ENCODE data around the gene CREB3L1.

The CREB3L1 gene

DNA sequence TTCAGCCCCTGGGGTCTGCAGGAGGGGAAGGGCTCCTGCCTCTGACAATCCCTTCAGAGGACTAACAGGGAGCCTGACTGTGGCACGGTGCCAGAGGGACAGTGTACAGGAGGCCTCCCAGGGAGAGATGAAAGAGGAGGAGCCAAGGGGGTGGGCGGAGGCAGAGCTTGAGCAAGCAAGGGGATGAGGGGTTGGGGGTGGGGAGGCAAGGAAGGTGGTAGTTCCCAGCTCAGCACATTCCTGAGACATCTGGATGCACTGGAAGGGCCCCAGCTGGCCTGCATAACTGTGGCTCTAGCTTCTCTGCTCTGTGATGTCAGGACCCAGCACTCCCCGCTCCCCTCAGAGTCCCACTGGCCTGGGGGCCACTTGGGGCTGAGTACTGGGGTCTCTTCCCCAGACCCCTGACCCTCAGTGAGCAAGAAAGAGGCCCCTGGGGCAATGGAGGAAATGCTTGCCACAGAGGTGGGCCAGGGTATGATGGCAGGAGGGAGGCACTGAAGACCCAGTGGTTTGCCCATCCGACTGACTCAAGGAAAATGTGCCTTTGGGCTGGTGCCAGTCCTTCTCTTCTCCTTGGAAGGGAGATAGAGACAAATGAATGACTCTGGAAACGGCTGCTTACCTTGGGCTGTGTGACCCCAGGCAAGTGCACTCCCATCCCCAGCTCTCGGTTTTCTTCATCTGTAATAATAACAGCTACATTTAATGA is 13.3 kb downstream of the CREB3L1 start:
- Histone ChIP-seq H3K4me1 (ENCODE audit: control insufficient read depth, low read length) (peaks cover 8% of the 10 kb centered on the region; the same call in 1 of the 2 replicates), H3K9me3 (ENCODE audit: control insufficient read depth, insufficient read depth, low read length) (no peaks in the 10 kb centered on the region), H3K4me2 (ENCODE audit: low read length) (no peak overlapping the region), H3K79me2 (ENCODE audit: control insufficient read depth, low read length) (no peaks in the 10 kb centered on the region), H3K4me3 (ENCODE audit: low read length) (no peak overlapping the region), H3F3A (ENCODE audit: control insufficient read depth, insufficient read depth) (no peaks in the 10 kb centered on the region), H3K36me3 (ENCODE audit: control insufficient read depth, low read length) (no peaks in the 10 kb centered on the region), H4K20me1 (ENCODE audit: control insufficient read depth, insufficient read depth, low read depth, low read length) (no peaks in the 10 kb centered on the region), H3K27me3 (ENCODE audit: control insufficient read depth, low read length) (peaks cover 45% of the 10 kb centered on the region), H3K27ac (ENCODE audit: low read depth, low read length) (no peak overlapping the region), H3K9me2 (replicated peaks; ENCODE audit: control insufficient read depth, low read length) (no peaks in the 10 kb centered on the region)
- TF ChIP-seq, protein P1, sequence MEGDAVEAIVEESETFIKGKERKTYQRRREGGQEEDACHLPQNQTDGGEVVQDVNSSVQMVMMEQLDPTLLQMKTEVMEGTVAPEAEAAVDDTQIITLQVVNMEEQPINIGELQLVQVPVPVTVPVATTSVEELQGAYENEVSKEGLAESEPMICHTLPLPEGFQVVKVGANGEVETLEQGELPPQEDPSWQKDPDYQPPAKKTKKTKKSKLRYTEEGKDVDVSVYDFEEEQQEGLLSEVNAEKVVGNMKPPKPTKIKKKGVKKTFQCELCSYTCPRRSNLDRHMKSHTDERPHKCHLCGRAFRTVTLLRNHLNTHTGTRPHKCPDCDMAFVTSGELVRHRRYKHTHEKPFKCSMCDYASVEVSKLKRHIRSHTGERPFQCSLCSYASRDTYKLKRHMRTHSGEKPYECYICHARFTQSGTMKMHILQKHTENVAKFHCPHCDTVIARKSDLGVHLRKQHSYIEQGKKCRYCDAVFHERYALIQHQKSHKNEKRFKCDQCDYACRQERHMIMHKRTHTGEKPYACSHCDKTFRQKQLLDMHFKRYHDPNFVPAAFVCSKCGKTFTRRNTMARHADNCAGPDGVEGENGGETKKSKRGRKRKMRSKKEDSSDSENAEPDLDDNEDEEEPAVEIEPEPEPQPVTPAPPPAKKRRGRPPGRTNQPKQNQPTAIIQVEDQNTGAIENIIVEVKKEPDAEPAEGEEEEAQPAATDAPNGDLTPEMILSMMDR (IDR thresholded peaks at IDR 0.05; ENCODE audit: low read depth, low read length, poor library complexity, severe bottlenecking), result no peak
- TF ChIP-seq EZH2phosphoT487 (IDR thresholded peaks at IDR 0.05; ENCODE audit: borderline replicate concordance, low read length), result no peak

DNA sequence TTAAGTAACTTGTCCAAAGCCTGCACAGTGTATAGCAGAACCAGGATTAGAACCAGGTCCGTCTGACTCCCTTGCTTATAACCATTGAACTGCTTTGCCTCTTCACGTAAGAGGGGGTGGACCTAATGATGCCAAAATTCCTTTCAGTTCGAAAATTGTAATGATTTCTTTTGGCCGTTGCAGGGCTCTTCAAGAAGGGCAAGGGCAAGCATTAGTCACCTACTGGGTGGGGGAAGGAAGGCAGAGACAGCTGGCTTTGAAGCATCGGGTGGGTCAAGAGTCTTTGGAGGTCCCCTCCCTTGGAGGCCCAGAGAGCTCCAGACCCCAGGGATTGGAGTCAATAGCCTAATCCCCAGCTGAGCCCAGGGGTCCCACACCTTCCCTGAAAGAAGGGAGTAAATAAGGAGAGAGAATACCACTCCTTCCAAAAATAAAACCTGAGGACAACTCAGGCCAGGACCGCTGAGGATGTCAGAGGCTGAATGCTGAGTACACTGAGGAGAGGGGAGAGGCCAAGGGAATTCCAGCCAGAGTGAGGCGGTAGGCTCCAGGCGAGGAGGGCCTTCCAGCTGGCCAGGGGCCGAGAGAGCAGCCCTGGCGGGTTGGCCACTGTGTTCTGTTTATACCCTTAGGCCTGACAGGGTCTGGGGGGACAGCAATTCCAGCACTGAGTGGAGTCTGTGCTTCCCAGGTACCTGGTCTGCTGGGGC is 14.1 kb downstream of the CREB3L1 start:
- Histone ChIP-seq H3K79me2 (ENCODE audit: control insufficient read depth, low read length) (no peaks in the 10 kb centered on the region), H3K4me1 (ENCODE audit: control insufficient read depth, low read length) (peaks cover 11% of the 10 kb centered on the region; the same call in 1 of the 2 replicates), H3K27me3 (ENCODE audit: control insufficient read depth, low read length) (peaks cover 50% of the 10 kb centered on the region), H4K20me1 (ENCODE audit: control insufficient read depth, insufficient read depth, low read depth, low read length) (no peaks in the 10 kb centered on the region), H3K4me2 (ENCODE audit: low read length) (no peak overlapping the region), H3K27ac (ENCODE audit: low read depth, low read length) (no peak overlapping the region), H3K36me3 (ENCODE audit: control insufficient read depth, low read length) (no peaks in the 10 kb centered on the region), H3F3A (ENCODE audit: control insufficient read depth, insufficient read depth) (no peaks in the 10 kb centered on the region), H3K4me3 (ENCODE audit: low read length) (no peak overlapping the region), H3K9me2 (replicated peaks; ENCODE audit: control insufficient read depth, low read length) (no peaks in the 10 kb centered on the region), H3K9me3 (ENCODE audit: control insufficient read depth, insufficient read depth, low read length) (no peaks in the 10 kb centered on the region)
- TF ChIP-seq, protein P1 (IDR thresholded peaks at IDR 0.05; ENCODE audit: low read depth, low read length, poor library complexity, severe bottlenecking), result no peak

DNA sequence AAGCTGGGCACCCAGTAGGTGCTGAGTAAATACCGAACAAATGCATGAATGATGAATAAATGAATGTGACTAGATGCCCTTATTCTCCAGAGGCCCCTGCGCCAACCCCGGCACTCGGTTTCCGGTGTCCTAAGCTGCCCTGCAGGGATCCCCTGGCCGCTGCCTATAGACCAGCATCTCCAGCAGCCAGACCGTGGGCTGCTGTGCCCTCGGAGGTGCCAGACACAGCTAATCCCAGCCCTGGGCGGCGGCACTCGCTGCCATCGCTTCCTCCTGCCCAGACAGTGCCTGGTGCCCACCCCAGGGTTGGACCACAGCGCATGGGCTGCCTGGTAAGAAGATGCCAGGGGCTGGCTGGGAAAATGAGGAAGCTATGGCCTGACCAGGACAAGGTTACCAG is 15.6 kb downstream of the CREB3L1 start:
- H3K36me3 ChIP-seq (ENCODE audit: control insufficient read depth, low read length), result no peaks in the 10 kb centered on the region
- no peaks in the 10 kb centered on the region for H4K20me1 ChIP-seq (ENCODE audit: control insufficient read depth, insufficient read depth, low read depth, low read length)
- H3K27me3 ChIP-seq (ENCODE audit: control insufficient read depth, low read length), result peaks cover 52% of the 10 kb centered on the region
- no peak overlapping the region for H3K4me3 ChIP-seq (ENCODE audit: low read length)
- no peaks in the 10 kb centered on the region for H3F3A ChIP-seq (ENCODE audit: control insufficient read depth, insufficient read depth)
- H3K79me2 ChIP-seq (ENCODE audit: control insufficient read depth, low read length), result no peaks in the 10 kb centered on the region
- TF ChIP-seq EZH2phosphoT487 (IDR thresholded peaks at IDR 0.05; ENCODE audit: borderline replicate concordance, low read length), result no peak
- TF ChIP-seq, protein P1 (IDR thresholded peaks at IDR 0.05; ENCODE audit: low read depth, low read length, poor library complexity, severe bottlenecking), result no peak
- peaks cover 11% of the 10 kb centered on the region; the same call in 1 of the 2 replicates for H3K4me1 ChIP-seq (ENCODE audit: control insufficient read depth, low read length)
- H3K27ac ChIP-seq (ENCODE audit: low read depth, low read length), result no peak overlapping the region
- no peaks in the 10 kb centered on the region for H3K9me2 ChIP-seq (replicated peaks; ENCODE audit: control insufficient read depth, low read length)
- no peak overlapping the region for H3K4me2 ChIP-seq (ENCODE audit: low read length)
- no peaks in the 10 kb centered on the region for H3K9me3 ChIP-seq (ENCODE audit: control insufficient read depth, insufficient read depth, low read length)

Data from DOHH2 (cell line).